PC-3 (cell line): ENCODE measurements around the gene ABLIM3. TPM values are rescaled to one million over a fixed set of nuclear protein-coding genes. Genes with fewer than 3 reads are reported as not detected.

Experiments
- ATAC-seq: fragments of 200-7000 bp; cut with Tn5 transposase; 2 replicates; pipeline ENCODE4 v1.9.1; 2020; ENCODE audit warnings: mild to moderate bottlenecking, moderate library complexity
- BruUV-seq: library from RNA; stranded (reverse); fragments of 400-500 nt; replicated peaks from 2 replicates; lab custom pipeline; 2021; lab: Mats Ljungman, UMichigan
- CTCF ChIA-PET: fragments of 300-600 bp; sonication (Branson Sonifier 250); formaldehyde crosslinking; loops from one replicate; lab custom pipeline; 2022; ENCODE audit warnings: antibody characterized with exemption; lab: Charles Lee
- POLR2A ChIA-PET: fragments of 300-600 bp; sonication (Branson Sonifier 250); formaldehyde crosslinking; loops from one replicate; lab custom pipeline; 2022; ENCODE audit warnings: antibody characterized with exemption; ENCODE audit not compliant: unreplicated experiment; lab: Charles Lee
- DNase-seq: peaks from one replicate; pipeline ENCODE4 v3.0.0-alpha.2; 2015
- H2AFZ ChIP-seq: fragments of 300-600 bp; sonication (generic); 2 replicates; pipeline ENCODE4 v1.6.0; 2016; ENCODE audit warnings: antibody characterized with exemption, low read length
- H3F3A ChIP-seq: fragments of 300-600 bp; sonication (generic); one replicate; pipeline ENCODE4 v1.6.0; 2017; ENCODE audit warnings: antibody characterized with exemption, low read length, control low read depth, mild to moderate bottlenecking; ENCODE audit not compliant: unreplicated experiment
- H3K27ac ChIP-seq: fragments of 300-600 bp; sonication (generic); 2 replicates; pipeline ENCODE4 v1.5.1; 2016; ENCODE audit warnings: mild to moderate bottlenecking, low read length
- H3K27me3 ChIP-seq: fragments of 300-600 bp; sonication (generic); 2 replicates; pipeline ENCODE4 v1.6.1; 2016; ENCODE audit warnings: low read length, mixed read lengths
- H3K36me3 ChIP-seq: fragments of 300-600 bp; sonication (generic); 2 replicates; pipeline ENCODE4 v1.6.1; 2016; ENCODE audit warnings: low read depth, mixed run types, low read length, mixed read lengths
- H3K4me1 ChIP-seq: fragments of 300-600 bp; sonication (generic); 2 replicates; pipeline ENCODE4 v1.5.1; 2016; ENCODE audit warnings: low read length; ENCODE audit not compliant: insufficient read depth
- H3K4me2 ChIP-seq: fragments of 300-600 bp; sonication (generic); 2 replicates; pipeline ENCODE4 v1.6.0; 2016; ENCODE audit warnings: low read length
- H3K4me3 ChIP-seq: fragments of 300-600 bp; sonication (generic); 2 replicates; pipeline ENCODE4 v1.5.1; 2016; ENCODE audit warnings: mild to moderate bottlenecking, low read length, mixed read lengths
- H3K79me2 ChIP-seq: fragments of 300-600 bp; sonication (generic); 2 replicates; pipeline ENCODE4 v1.6.1; 2017; ENCODE audit warnings: low read length, mixed read lengths
- H3K9ac ChIP-seq: fragments of 300-600 bp; sonication (generic); 2 replicates; pipeline ENCODE4 v1.6.0; 2016; ENCODE audit warnings: mild to moderate bottlenecking, low read length
- H3K9me2 ChIP-seq: fragments of 300-600 bp; sonication (generic); replicated peaks from 2 replicates; pipeline ENCODE4 v1.6.1; 2016; ENCODE audit warnings: mixed run types, low read length, mixed read lengths
- H3K9me3 ChIP-seq: fragments of 300-600 bp; sonication (generic); 2 replicates; pipeline ENCODE4 v1.6.1; 2016; ENCODE audit warnings: low read length, mixed read lengths
- H4K20me1 ChIP-seq: fragments of 300-600 bp; sonication (generic); 2 replicates; pipeline ENCODE4 v1.6.1; 2016; ENCODE audit warnings: low read length, mixed read lengths
- CTCF ChIP-seq: fragments of 300-600 bp; sonication (generic); conservative IDR thresholded peaks from 2 replicates; pipeline ENCODE4 v1.5.1; 2017; ENCODE audit warnings: antibody characterized with exemption, low read depth, mild to moderate bottlenecking, low read length
- EZH2 ChIP-seq: fragments of 300-600 bp; sonication (generic); IDR thresholded peaks from one replicate; pipeline ENCODE4 v1.6.1; 2017; ENCODE audit warnings: antibody characterized with exemption, mild to moderate bottlenecking, low read length; ENCODE audit not compliant: unreplicated experiment
- EZH2phosphoT487 ChIP-seq: fragments of 300-600 bp; sonication (generic); IDR thresholded peaks from 2 replicates; pipeline ENCODE4 v1.6.1; 2018; ENCODE audit warnings: mild to moderate bottlenecking, antibody characterized with exemption, low read length, borderline replicate concordance
- intact Hi-C: fragments of 100-400 bp; cut with micrococcal nuclease; formaldehyde crosslinking; loops from 2 replicates; pipeline ENCODE4 v1.9.0; 2023
- total RNA-seq: library from RNA; depleted of rRNA; stranded (reverse); fragments of >200 nt; gene quantifications from 2 replicates; pipeline ENCODE4 v1.2.3, GENCODE V29; 2014

Gene ABLIM3
- total RNA-seq, 1 experiment from 2014 or later, result 43.6 TPM

- peak overlapping the region; percentile 87 for H2AFZ ChIP-seq
- peak; percentile 99 for DNase-seq
- POLR2A ChIA-PET, result interaction anchor here (0.6 to 0.9 kb wide), 5 partner anchors 26 to 368 kb away, joined by 3 to 16 read pairs (median 4); no protein-coding TSS in a partner anchor
Measured at GRCh38 chr5:149125386-149125891, 15.9 kb upstream of the ABLIM3 start.

GRCh38 chr5:149126906-149127305 is 14.4 kb upstream of the ABLIM3 start:
- DNase-seq, result peak; percentile 34
- Histone ChIP-seq H3K4me2 (peak overlapping the region; percentile 86), H3K4me1 (peaks cover 69% of the 10 kb centered on the region)

More at GRCh38 chr5:149125386-149125891, 15.9 kb upstream of the ABLIM3 start:
- Histone ChIP-seq H3F3A (peaks cover 17% of the 10 kb centered on the region), H3K4me1 (peaks cover 59% of the 10 kb centered on the region), H3K79me2 (no peaks in the 10 kb centered on the region), H3K9me2 (no peaks in the 10 kb centered on the region), H3K9ac (peak overlapping the region; percentile 32), H3K36me3 (no peaks in the 10 kb centered on the region), H3K27me3 (no peaks in the 10 kb centered on the region), H3K4me2 (peak overlapping the region; percentile 86), H3K27ac (peak overlapping the region; percentile 66), H3K4me3 (peak overlapping the region; percentile 67), H4K20me1 (no peaks in the 10 kb centered on the region), H3K9me3 (no peaks in the 10 kb centered on the region)
- CTCF ChIA-PET, result interaction anchor here (0.5 to 1.7 kb wide), 26 partner anchors 9 to 394 kb away, joined by 3 to 39 read pairs (median 6); partner anchors contain the start of gene ABLIM3
- no peak for TF ChIP-seq EZH2phosphoT487
- TF ChIP-seq CTCF, result peak; percentile 87
- TF ChIP-seq EZH2, result no peak
- BruUV-seq, result TSS peak; percentile 22
- ATAC-seq, result peak; percentile 80
- intact Hi-C loops, result loop anchor here (1.0 to 5.0 kb wide), 4 partner anchors 104 to 298 kb away; partner anchors contain the start of gene ADRB2

GRCh38 chr5:149127394-149127955 is 13.8 kb upstream of the ABLIM3 start:
- peak; percentile 63 for DNase-seq
- H4K20me1 ChIP-seq, result no peaks in the 10 kb centered on the region
- POLR2A ChIA-PET, result no interaction called here
- intact Hi-C loops, result loop anchor here (5.0 kb wide), 2 partner anchors 215 to 300 kb away; partner anchors contain the start of gene ADRB2
- peak overlapping the region; percentile 86 for H3K4me2 ChIP-seq
- no peak overlapping the region for H3K4me3 ChIP-seq
- no peak for TF ChIP-seq EZH2phosphoT487
- TF ChIP-seq EZH2, result no peak
- no peak for TF ChIP-seq CTCF
- H3K9me2 ChIP-seq, result no peaks in the 10 kb centered on the region
- no peak overlapping the region for H3K27ac ChIP-seq
- peaks cover 69% of the 10 kb centered on the region for H3K4me1 ChIP-seq
- no TSS peak for BruUV-seq
- peaks cover 17% of the 10 kb centered on the region for H3F3A ChIP-seq
- H2AFZ ChIP-seq, result peak overlapping the region; percentile 3; the same call in 1 of the 2 replicates
- CTCF ChIA-PET, result interaction anchor here (0.9 to 1.6 kb wide), 5 partner anchors 9 to 137 kb away, joined by 3 to 7 read pairs (median 4); no protein-coding TSS in a partner anchor
- no peak overlapping the region for H3K9ac ChIP-seq
- no peaks in the 10 kb centered on the region for H3K36me3 ChIP-seq
- ATAC-seq, result peak; percentile 3; the same call in 1 of the 2 replicates
- no peaks in the 10 kb centered on the region for H3K79me2 ChIP-seq
- no peaks in the 10 kb centered on the region for H3K27me3 ChIP-seq
- H3K9me3 ChIP-seq, result no peaks in the 10 kb centered on the region

More at GRCh38 chr5:149126906-149127305, 14.4 kb upstream of the ABLIM3 start:
- ATAC-seq, result no peak
- CTCF ChIA-PET, result interaction anchor here (0.5 to 1.6 kb wide), 8 partner anchors 10 to 726 kb away, joined by 3 to 10 read pairs (median 4); no protein-coding TSS in a partner anchor
- Histone ChIP-seq H4K20me1 (no peaks in the 10 kb centered on the region), H3K27me3 (no peaks in the 10 kb centered on the region), H3K79me2 (no peaks in the 10 kb centered on the region), H3K9ac (no peak overlapping the region), H2AFZ (no peak overlapping the region), H3K9me2 (no peaks in the 10 kb centered on the region), H3K27ac (no peak overlapping the region), H3F3A (peaks cover 17% of the 10 kb centered on the region), H3K4me3 (no peak overlapping the region), H3K9me3 (no peaks in the 10 kb centered on the region), H3K36me3 (no peaks in the 10 kb centered on the region)
- POLR2A ChIA-PET, result interaction anchor here (0.6 to 0.7 kb wide), 3 partner anchors 145 to 170 kb away, joined by 3 read pairs; no protein-coding TSS in a partner anchor
- intact Hi-C loops, result loop anchor here (5.0 kb wide), 2 partner anchors 215 to 300 kb away; partner anchors contain the start of gene ADRB2
- TSS peak; percentile 26 for BruUV-seq
- TF ChIP-seq EZH2phosphoT487 (no peak), EZH2 (no peak)
